OCI-M2 (cell line): ENCODE data around the gene TREM2.
"Not testable (repeated sequence)": the region's sequence is repeated elsewhere in the genome, so short reads cannot be mapped to it uniquely, and the experiment has no call there.

Source experiments
- DNase-seq: peaks from one replicate; lab custom pipeline; 2025; ENCODE audit not compliant: unreplicated experiment; lab: John Stamatoyannopoulos, UW

TREM2 gene

DNA sequence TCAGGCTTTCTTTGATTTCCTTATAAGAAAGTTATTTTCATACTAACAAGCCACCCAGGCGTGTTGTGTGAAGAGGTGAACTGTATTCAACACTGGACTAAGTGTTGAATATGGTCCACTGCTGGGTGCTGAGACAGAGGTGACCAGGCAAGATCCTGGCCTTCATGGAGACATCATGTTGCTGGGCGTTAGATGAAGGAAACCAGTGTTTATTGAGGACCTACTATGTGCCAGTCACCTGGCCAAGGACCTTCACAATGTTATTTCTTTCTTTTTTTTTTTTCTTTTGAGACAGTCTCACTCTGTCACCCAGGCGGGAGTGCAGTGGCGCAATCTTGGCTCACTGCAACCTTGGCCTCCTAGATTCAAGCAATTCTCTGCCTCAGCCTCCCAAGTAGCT, 6.9 kb downstream of the TREM2 start:
- no peak for DNase-seq

GRCh38 chr6:41155132-41155805, 7.6 kb downstream of the TREM2 start:
- DNase-seq, result no peak

DNA sequence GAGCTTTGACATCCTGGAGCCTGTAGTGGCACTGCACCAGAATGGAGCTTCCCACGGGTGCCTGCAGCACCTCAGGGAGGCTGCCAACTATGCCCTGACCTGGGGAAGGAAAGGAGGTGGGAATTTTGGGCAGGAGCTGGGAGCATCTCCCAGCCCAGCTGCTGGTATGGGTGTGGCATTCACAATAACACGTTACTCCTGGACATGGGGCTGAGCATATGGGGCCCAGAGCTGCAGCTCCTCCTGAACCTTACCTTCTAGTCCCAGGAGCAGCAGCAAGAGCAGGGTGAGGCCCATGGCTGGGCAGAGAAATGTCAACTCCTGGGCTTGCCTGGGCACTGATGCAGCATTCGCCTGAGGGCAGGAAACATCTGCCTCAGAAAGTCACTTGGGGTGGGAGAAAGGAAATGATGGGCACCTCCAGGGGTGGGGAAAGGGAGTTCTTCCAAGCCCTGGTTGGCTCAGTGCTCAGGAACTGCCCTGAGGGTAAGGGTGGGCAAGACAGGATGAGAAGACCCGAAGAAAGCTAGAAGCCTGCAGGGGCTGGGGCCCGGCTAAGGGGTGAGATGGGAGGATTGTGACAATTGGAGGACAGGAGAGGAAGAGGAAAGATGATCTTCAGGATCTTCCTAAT, 8.8 kb downstream of the TREM2 start, which contains the start of gene TREML1:
Gene TREML1 (minus strand): TSS at position 356 of the 634 bp plus-strand sequence. CDS start 59 bp downstream, at position 297.
- no peak for DNase-seq

DNA sequence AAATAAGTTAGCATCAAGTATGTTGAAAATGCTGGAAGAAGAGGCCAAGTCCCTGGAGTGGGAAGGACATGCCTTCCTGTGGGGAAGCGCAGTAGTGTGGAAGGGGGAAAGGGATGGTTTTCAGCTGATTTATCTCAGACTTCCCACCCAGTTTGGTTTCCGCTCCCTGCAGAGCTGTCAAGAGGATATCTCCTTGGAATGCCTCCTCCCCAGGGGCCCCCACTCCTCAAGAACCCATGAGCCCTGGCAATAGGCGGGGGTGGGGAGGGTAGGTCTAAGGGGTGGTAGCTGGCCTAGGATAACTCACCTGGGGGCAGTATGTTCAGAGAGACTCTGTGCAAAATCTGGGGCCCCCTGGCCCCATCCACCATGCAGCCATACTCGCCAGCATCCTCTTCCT, 9.5 kb downstream of the TREM2 start:
- DNase-seq, result no peak

DNA sequence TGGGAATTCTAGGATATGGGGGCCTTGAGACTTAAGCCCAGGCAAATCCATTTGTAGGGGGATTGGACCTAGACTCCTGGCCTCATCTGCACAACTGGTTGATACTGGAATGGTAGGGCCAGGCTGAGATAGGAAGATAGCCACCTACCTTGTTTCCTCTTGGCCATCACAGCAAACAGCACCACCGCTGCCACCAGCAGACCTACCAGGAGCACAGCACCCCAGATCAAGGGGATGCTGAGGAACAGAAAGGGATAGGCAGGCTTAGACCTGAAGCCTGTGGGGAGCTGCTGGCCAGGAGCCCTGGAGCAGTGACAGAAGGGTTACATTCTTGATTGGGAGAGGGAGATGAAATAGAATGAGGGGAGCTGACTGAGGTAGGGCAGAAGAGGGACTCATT, 12.2 kb downstream of the TREM2 start:
- DNase-seq, result no peak

DNA sequence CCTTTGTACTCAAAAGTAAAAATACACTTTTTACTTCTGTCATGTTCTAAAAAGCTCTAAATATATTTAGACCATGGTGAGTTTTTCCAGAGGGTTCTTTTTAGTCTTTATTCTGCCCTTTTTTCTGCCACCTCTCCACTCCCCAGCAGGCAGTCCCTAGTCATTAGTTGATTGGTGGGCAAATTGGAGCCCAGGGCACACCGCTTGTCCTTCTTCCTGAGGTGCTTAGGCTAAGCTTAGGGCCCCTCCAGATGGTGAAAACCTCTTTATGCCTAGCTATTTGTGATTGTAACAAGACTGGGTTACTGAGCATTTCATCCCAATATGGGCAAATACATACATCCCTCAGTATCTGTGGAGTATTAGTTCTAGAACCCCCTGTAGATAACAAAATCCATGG, 15.0 kb downstream of the TREM2 start:
- no peak for DNase-seq

DNA sequence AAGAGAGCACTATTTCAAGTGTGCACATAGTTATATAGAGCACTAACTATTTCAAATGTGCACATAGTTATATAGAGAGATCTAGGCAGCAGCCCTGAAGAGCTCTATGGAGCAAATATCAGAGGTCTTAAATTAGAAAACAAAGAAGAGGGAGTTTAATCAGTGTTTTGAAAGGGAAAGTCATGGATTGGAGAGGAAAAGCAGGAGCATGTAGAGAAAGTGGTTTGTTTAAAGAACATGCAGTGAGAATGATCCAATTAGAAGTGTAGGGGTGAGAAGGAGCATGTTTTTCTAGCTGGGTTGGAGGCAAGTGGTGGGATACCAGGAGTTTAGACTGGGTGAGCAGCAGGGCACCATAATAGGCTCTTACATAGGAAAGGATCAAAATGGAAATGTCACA, 26.0 kb downstream of the TREM2 start:
- no peak for DNase-seq

DNA sequence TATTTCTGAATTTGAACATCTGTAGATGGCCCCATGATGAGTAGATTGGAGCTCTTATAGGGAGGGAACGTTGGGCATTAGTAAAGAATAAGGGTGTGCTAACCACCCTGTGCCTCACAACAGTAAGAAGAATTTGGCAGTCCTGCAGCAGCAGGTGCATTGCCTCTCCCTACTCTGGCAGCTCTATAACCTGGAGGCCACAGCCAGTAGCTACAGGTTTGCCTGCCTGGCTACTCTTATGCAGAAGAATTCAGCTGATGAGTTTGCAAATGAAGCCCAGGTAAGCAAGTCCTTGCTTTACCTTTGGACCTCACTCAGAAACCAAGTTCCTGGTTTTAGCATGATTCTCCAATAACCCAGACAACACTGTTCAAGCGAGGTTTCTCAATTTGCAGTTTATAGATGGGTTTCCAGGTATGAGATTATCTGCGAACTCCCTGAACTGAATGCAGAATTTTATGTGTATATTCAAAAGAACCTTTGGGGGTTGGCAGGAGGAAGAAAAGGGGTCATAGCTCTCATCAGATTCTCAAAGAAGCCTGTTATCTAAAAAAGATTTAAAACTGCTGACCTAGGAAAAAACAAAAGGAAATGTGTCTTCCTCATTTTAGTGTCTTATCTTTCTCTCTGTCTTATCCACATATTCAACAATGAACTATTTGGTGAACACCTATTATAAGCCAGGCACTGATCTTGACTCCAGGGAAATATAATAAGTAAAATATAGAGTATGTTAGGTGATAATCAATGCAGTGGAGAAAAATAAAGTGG, 27.7 kb downstream of the TREM2 start:
- no peak for DNase-seq

DNA sequence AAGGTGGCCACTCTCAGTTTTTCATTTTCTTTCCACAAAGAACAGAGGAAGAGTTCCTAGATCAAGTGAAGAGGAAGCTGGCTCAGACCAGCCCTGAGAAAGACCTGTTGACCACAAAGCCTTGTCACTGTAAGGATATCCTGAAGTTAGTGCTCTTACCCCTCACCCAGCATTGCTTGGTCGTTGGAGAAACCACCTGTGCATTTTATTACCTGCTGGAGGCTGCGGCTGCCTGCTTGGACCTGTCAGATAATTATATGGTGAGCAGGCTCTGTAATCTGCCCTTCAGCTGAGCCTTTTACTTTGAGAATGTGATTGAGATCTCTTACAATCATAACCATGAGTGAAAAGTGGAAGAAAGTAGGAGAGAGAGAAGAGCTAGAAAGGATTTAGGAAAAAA, 30.7 kb downstream of the TREM2 start:
- DNase-seq, result no peak

- no peak for DNase-seq
Measured at GRCh38 chr6:41125282-41125681, 37.6 kb downstream of the TREM2 start.

GRCh38 chr6:41122918-41123317, 40.0 kb downstream of the TREM2 start:
- DNase-seq, result no peak

GRCh38 chr6:41122373-41122772, 40.5 kb downstream of the TREM2 start:
- DNase-seq, result no peak

DNA sequence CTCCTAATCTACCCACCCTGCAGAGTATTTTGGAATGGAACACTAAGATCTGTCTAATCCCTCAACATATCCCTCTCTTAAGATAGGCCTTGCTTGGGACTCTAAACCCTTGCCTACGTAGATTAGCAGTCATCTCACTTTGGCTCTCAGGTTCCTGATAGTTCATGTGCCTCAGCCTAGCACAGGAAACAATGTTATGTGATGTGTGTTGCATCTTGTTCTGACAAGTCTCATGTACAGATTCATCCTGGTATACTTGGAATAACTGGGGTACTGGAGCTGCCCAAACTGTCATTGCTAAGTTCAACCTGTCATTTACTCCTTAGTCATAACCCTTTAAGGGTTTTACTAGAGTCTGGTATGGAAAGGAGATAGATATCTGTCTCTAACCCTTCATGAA, 42.9 kb downstream of the TREM2 start:
- DNase-seq, result no peak

- DNase-seq, result no peak
Measured at GRCh38 chr6:41119508-41119907, 43.4 kb downstream of the TREM2 start.

- not testable (repeated sequence) for DNase-seq
Measured at GRCh38 chr6:41115027-41115426, 47.9 kb downstream of the TREM2 start.

GRCh38 chr6:41111017-41111416, 51.9 kb downstream of the TREM2 start:
- no peak for DNase-seq
